HL-60 (cell line): ENCODE measurements around the gene TIMP1.

Source experiments
- DNase-seq, 2 experiments: peaks; one replicate each; pipeline ENCODE4 v3.0.0-alpha.2; 2010 to 2020; ENCODE audit warnings: low read depth in 1 of 2, low spot score in 1 of 2
- H3K27ac ChIP-seq: fragments of 250-450 bp; sonication (Bioruptor Pico); replicated peaks from 2 replicates; pipeline ENCODE4 v1.5.1; 2020; ENCODE audit warnings: mild to moderate bottlenecking, moderate library complexity
- H3K27me3 ChIP-seq: fragments of 250-450 bp; sonication (Bioruptor Pico); 2 replicates; pipeline ENCODE4 v1.5.1; 2021; ENCODE audit warnings: mild to moderate bottlenecking, moderate library complexity; ENCODE audit not compliant: insufficient read depth, poor library complexity, severe bottlenecking
- H3K4me3 ChIP-seq: replicated peaks from 2 replicates; pipeline ENCODE4 v1.5.1; 2011; ENCODE audit warnings: mild to moderate bottlenecking, control low read depth, low read length; ENCODE audit not compliant: insufficient read depth
- GABPA ChIP-seq: IDR thresholded peaks from 2 replicates; pipeline ENCODE4 v1.6.1; 2012; ENCODE audit warnings: low read depth
- POLR2AphosphoS5 ChIP-seq: IDR thresholded peaks from 2 replicates; pipeline ENCODE4 v1.6.1; 2012; ENCODE audit warnings: low read depth
- SPI1 ChIP-seq: IDR thresholded peaks from 2 replicates; pipeline ENCODE4 v1.6.1; 2012; ENCODE audit warnings: low read depth, mild to moderate bottlenecking, borderline replicate concordance
- TF ChIP-seq, protein P1 (sequence below): IDR thresholded peaks from 2 replicates; pipeline ENCODE4 v1.6.1; 2012; ENCODE audit warnings: low read depth; ENCODE audit not compliant: insufficient replicate concordance
- TF ChIP-seq, protein P2 (sequence below): IDR thresholded peaks from one replicate; pipeline ENCODE4 v1.5.1; 2011; ENCODE audit warnings: low read length, control low read depth, inconsistent platforms; ENCODE audit not compliant: insufficient read depth

Gene TIMP1

DNA sequence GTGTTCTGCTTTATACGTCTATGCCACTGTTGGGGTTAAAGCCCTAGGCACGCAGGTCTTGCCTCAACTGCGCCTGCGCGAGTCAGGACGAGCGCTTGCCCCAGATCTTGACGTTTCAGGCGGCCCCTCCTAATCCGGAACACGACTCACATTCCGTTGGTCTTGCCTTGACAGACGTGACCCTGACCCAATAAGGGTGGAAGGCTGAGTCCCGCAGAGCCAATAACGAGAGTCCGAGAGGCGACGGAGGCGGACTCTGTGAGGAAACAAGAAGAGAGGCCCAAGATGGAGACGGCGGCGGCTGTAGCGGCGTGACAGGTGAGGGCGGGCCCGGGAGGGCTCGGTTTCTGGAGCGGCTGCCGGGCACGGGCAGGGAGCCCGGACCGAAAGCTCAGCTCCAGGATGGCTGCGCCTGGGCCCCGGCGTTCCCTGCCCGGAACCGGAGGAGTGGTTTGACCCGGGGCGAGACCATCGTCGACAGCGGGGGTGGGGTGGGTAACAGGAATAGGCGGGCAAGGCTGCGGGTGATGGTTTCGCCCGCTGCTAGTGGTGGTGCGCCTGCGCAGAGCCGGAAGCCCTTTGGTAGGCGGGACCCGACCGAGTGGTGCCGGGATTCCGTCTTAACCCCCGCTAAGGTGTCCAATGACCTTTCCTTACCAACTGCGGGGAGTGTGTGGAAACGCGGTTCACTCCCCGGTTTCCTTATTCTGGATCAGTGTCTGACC, 21.1 kb upstream of the TIMP1 start, which contains the start of gene ARAF:
Gene ARAF (plus strand): TSS at position 272 of the 725 bp plus-strand sequence. CDS start 1,763 bp downstream, outside the sequence.
- no peaks in the 10 kb centered on the region for H3K27me3 ChIP-seq
- DNase-seq: peak; percentile 95 to 99
- TF ChIP-seq, protein P1, sequence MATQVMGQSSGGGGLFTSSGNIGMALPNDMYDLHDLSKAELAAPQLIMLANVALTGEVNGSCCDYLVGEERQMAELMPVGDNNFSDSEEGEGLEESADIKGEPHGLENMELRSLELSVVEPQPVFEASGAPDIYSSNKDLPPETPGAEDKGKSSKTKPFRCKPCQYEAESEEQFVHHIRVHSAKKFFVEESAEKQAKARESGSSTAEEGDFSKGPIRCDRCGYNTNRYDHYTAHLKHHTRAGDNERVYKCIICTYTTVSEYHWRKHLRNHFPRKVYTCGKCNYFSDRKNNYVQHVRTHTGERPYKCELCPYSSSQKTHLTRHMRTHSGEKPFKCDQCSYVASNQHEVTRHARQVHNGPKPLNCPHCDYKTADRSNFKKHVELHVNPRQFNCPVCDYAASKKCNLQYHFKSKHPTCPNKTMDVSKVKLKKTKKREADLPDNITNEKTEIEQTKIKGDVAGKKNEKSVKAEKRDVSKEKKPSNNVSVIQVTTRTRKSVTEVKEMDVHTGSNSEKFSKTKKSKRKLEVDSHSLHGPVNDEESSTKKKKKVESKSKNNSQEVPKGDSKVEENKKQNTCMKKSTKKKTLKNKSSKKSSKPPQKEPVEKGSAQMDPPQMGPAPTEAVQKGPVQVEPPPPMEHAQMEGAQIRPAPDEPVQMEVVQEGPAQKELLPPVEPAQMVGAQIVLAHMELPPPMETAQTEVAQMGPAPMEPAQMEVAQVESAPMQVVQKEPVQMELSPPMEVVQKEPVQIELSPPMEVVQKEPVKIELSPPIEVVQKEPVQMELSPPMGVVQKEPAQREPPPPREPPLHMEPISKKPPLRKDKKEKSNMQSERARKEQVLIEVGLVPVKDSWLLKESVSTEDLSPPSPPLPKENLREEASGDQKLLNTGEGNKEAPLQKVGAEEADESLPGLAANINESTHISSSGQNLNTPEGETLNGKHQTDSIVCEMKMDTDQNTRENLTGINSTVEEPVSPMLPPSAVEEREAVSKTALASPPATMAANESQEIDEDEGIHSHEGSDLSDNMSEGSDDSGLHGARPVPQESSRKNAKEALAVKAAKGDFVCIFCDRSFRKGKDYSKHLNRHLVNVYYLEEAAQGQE: peak; percentile 55
- TF ChIP-seq SPI1 (no peak), POLR2AphosphoS5 (peak; percentile 77), GABPA (no peak)
- TF ChIP-seq, protein P2, sequence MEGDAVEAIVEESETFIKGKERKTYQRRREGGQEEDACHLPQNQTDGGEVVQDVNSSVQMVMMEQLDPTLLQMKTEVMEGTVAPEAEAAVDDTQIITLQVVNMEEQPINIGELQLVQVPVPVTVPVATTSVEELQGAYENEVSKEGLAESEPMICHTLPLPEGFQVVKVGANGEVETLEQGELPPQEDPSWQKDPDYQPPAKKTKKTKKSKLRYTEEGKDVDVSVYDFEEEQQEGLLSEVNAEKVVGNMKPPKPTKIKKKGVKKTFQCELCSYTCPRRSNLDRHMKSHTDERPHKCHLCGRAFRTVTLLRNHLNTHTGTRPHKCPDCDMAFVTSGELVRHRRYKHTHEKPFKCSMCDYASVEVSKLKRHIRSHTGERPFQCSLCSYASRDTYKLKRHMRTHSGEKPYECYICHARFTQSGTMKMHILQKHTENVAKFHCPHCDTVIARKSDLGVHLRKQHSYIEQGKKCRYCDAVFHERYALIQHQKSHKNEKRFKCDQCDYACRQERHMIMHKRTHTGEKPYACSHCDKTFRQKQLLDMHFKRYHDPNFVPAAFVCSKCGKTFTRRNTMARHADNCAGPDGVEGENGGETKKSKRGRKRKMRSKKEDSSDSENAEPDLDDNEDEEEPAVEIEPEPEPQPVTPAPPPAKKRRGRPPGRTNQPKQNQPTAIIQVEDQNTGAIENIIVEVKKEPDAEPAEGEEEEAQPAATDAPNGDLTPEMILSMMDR: no peak
- H3K27ac ChIP-seq: peak within 1 kb of the TSS; percentile 99
- H3K4me3 ChIP-seq: peak within 1 kb of the TSS; percentile 62

DNA sequence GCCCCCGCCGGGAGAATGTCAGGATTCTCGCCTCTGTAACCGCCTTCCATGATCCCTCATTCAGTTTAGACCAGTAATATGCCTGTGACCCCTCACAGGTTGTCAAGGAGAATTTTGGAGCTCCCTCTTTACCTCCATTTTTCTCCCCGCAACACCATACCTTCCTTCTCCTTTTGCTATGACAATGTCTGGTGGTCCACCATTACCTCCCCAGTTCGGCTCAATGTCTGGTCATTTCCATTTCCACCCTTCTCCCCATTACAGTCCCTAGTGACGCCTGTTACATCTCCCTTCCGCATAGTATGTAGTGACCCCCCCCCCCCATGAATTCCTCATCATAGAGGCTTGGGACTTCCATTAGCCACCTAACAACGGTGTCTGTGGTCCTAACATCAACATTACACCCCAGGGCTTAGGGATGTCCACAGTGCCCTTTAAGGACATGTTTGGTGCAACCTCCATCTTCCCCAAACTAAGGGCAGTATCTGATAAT, 20.5 kb upstream of the TIMP1 start:
- peak overlapping the region; percentile 99 for H3K27ac ChIP-seq
- H3K4me3 ChIP-seq: peak overlapping the region; percentile 62
- no peak for TF ChIP-seq SPI1
- DNase-seq: no peak
- no peaks in the 10 kb centered on the region for H3K27me3 ChIP-seq

DNA sequence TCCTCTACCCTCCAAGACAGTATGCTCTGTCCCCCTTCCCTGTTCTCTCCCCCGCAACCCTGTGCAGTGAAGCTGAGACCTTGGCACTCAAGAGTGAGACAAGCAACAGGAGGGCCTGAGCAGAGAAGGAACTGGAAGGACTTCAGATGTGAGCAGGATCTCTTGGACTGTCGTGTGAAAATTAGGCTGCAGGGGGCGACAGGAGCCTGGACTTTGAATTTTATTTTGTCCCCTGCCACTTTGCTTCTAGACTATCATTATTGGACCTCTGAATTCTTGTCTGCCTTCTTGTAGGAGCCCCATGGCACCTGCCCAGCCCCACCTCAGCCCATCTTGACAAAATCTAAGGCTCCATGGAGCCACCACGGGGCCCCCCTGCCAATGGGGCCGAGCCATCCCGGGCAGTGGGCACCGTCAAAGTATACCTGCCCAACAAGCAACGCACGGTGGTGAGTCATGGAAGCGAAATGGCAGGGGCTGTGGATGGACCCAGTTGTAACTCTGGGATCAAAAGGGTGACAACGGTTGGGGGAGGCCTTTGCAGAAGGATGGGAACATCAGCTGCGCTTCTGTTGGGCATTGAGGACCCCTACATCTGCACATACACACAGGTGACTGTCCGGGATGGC, 19.5 kb upstream of the TIMP1 start:
- TF ChIP-seq, protein P1: no peak
- TF ChIP-seq, protein P2: peak; percentile 10
- DNase-seq: peak in 1 of 2 experiments; percentile 61
- Histone ChIP-seq H3K27ac (peak overlapping the region; percentile 99), H3K4me3 (0 out of 2 replicates have a peak overlapping the region, but pooled peaks have one; percentile 4), H3K27me3 (no peaks in the 10 kb centered on the region)

DNA sequence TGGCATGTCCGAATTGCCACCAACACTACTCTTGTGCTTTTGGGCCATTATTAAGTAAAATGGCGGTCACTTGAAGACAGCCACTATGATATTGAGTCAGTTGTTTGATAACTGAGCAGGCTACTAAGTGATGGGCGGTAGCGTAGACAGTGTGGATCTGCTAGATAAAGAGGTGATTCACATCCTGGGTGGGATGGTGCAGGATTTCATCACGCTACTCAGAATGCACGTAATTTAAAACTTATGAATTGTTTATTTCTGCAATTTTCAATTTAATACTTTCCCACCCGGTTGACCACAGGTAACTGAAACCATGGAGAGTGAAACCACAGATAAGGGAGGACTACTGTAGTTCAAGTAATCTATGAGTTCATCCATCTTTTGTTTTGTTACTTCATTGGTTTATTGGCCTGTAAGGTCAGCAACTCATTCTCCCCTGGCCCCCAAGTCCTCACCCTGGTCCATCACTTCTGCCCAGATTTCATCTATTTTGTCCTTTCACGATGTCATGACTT, 18.4 kb upstream of the TIMP1 start:
- TF ChIP-seq GABPA: no peak
- TF ChIP-seq, protein P1: no peak
- TF ChIP-seq, protein P2: no peak
- TF ChIP-seq SPI1: no peak
- no peak for TF ChIP-seq POLR2AphosphoS5
- Histone ChIP-seq H3K27me3 (no peaks in the 10 kb centered on the region), H3K27ac (no peak overlapping the region; the same call in 1 of the 2 replicates), H3K4me3 (no peak overlapping the region)
- no peak for DNase-seq
